ENCODE data around the gene POLRMT. TPM values are rescaled to one million over a fixed set of nuclear protein-coding genes. Genes with fewer than 3 reads are reported as not detected.

The POLRMT gene
- total RNA-seq, 1 donor from 2014 or later: 45.3 TPM

DNA sequence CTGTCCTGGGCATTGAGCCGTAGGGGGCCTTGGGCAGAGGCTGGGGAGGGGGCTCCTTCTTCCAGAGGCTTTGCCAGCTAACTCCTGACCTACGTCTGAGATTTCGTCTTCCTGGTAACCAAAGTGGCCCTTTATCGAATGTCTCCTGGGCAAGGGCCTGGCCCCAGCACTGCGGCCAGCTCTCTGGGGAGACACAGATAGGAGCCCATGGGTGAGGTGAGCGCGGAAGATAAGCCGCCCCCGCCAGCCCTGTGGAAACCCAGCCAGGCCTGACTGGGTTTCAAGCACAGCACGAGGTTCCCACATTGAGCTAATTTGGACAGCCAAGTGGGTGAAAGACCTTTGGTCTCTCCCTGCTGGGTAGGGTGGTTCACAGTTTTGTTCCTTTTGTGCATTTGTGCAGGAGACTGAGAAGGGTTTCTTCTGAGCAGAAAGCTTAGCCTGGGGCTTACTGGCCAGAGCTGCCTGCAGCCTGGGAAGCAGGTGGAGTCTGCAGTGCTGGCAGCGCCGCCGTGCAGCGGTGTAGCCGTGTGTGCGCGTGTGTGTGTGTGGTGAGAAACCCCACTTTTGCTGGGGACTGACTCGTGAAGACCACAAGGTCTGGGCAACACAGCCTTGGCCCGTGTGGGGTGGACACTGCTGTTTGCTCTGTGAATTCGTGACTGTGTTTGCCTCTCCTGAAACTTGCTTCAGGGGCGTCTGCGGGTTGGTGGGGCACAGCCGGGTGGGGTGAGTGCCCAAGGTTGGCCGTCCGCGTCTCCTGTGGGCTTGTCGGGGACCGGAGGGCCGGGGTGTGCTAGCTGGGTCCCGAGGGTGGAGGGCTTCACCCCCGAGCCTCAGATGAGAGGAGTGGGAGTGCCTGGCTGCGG, 58.4 kb downstream of the POLRMT start:
- H3K27me3 Mint-ChIP-seq (ENCODE audit: low read depth, unreplicated experiment): no peaks in the 10 kb centered on the region
- H3K4me3 Mint-ChIP-seq (ENCODE audit: unreplicated experiment): peak overlapping the region; percentile 91
- FAIRE-seq (no peak), DNase-seq (ENCODE audit: low read depth) (peak; percentile 58)
- peaks cover 21% of the 10 kb centered on the region for H3K4me1 Mint-ChIP-seq (ENCODE audit: low read depth, unreplicated experiment)
- no peak overlapping the region for H2AFZ ChIP-seq (ENCODE audit: low read depth, low read length)
- H3K9ac ChIP-seq (ENCODE audit: low read length): peak overlapping the region; percentile 57
- peaks cover 73% of the 10 kb centered on the region for H3K79me2 ChIP-seq (ENCODE audit: insufficient read depth, low read length)
- no peaks in the 10 kb centered on the region for H3K36me3 Mint-ChIP-seq (ENCODE audit: low read depth, unreplicated experiment)
- H3K36me3 ChIP-seq (ENCODE audit: insufficient read depth, low read length): no peaks in the 10 kb centered on the region
- H3K27me3 ChIP-seq (ENCODE audit: insufficient read depth, low read length): no peaks in the 10 kb centered on the region
- H3K4me1 ChIP-seq (ENCODE audit: insufficient read depth, low read length): peaks cover 43% of the 10 kb centered on the region
- peak overlapping the region; percentile 92 for H3K4me2 ChIP-seq (ENCODE audit: low read length)
- peak overlapping the region; percentile 7 for H3K27ac Mint-ChIP-seq (ENCODE audit: unreplicated experiment)
- TF ChIP-seq, protein P1, sequence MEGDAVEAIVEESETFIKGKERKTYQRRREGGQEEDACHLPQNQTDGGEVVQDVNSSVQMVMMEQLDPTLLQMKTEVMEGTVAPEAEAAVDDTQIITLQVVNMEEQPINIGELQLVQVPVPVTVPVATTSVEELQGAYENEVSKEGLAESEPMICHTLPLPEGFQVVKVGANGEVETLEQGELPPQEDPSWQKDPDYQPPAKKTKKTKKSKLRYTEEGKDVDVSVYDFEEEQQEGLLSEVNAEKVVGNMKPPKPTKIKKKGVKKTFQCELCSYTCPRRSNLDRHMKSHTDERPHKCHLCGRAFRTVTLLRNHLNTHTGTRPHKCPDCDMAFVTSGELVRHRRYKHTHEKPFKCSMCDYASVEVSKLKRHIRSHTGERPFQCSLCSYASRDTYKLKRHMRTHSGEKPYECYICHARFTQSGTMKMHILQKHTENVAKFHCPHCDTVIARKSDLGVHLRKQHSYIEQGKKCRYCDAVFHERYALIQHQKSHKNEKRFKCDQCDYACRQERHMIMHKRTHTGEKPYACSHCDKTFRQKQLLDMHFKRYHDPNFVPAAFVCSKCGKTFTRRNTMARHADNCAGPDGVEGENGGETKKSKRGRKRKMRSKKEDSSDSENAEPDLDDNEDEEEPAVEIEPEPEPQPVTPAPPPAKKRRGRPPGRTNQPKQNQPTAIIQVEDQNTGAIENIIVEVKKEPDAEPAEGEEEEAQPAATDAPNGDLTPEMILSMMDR (IDR thresholded peaks at IDR 0.05; ENCODE audit: insufficient read depth, low read depth, low read length): no peak
- TF ChIP-seq EZH2 (IDR thresholded peaks at IDR 0.05; ENCODE audit: insufficient read depth, low read length): no peak
- no peaks in the 10 kb centered on the region for H3K9me3 ChIP-seq (ENCODE audit: insufficient read depth, low read depth, low read length)
- peak overlapping the region; percentile 30 for H3K4me3 ChIP-seq (ENCODE audit: insufficient read depth, low read depth, low read length)
- H3K9me3 Mint-ChIP-seq (ENCODE audit: unreplicated experiment): peaks cover 2% of the 10 kb centered on the region
- no peak overlapping the region for H3K27ac ChIP-seq (ENCODE audit: low read depth, low read length)
- peaks cover 67% of the 10 kb centered on the region for H4K20me1 ChIP-seq (ENCODE audit: insufficient read depth, low read length)

DNA sequence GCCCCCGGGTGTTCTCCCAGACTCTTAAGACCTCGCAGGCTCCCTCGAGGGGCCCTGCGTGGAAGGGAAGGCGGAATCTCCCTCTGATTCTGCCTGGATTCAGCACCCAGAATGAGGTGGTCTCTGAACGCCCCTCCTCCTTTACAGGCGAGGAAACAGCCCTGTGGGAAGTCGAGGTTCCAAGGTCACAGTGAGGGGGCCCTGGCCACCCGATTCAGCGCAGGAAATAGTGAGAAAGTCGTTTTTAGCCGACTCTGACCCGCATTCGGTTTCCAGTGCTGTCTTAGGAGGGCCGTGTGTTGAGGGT, 59.9 kb downstream of the POLRMT start:
- Histone ChIP-seq H3K36me3 (ENCODE audit: insufficient read depth, low read length) (no peaks in the 10 kb centered on the region), H4K20me1 (ENCODE audit: insufficient read depth, low read length) (peaks cover 54% of the 10 kb centered on the region), H3K9ac (ENCODE audit: low read length) (peak overlapping the region; percentile 97), H3K4me1 (ENCODE audit: insufficient read depth, low read length) (peaks cover 43% of the 10 kb centered on the region), H3K4me2 (ENCODE audit: low read length) (peak overlapping the region; percentile 92), H3K9me3 (ENCODE audit: insufficient read depth, low read depth, low read length) (no peaks in the 10 kb centered on the region), H2AFZ (ENCODE audit: low read depth, low read length) (no peak overlapping the region), H3K79me2 (ENCODE audit: insufficient read depth, low read length) (peaks cover 60% of the 10 kb centered on the region), H3K27ac (ENCODE audit: low read depth, low read length) (peak overlapping the region; percentile 83), H3K4me3 (ENCODE audit: insufficient read depth, low read depth, low read length) (peak overlapping the region; percentile 89), H3K27me3 (ENCODE audit: insufficient read depth, low read length) (no peaks in the 10 kb centered on the region)
- FAIRE-seq (no peak), DNase-seq (ENCODE audit: low read depth) (no peak)
- H3K4me3 Mint-ChIP-seq (ENCODE audit: unreplicated experiment): peak overlapping the region; percentile 91
- no peak for TF ChIP-seq EZH2 (IDR thresholded peaks at IDR 0.05; ENCODE audit: insufficient read depth, low read length)
- TF ChIP-seq, protein P1 (IDR thresholded peaks at IDR 0.05; ENCODE audit: insufficient read depth, low read depth, low read length): no peak
- peak overlapping the region; percentile 85 for H3K27ac Mint-ChIP-seq (ENCODE audit: unreplicated experiment)
- H3K4me1 Mint-ChIP-seq (ENCODE audit: low read depth, unreplicated experiment): peaks cover 21% of the 10 kb centered on the region
- no peaks in the 10 kb centered on the region for H3K36me3 Mint-ChIP-seq (ENCODE audit: low read depth, unreplicated experiment)
- peaks cover 3% of the 10 kb centered on the region for H3K9me3 Mint-ChIP-seq (ENCODE audit: unreplicated experiment)
- no peaks in the 10 kb centered on the region for H3K27me3 Mint-ChIP-seq (ENCODE audit: low read depth, unreplicated experiment)

Data from astrocyte (in vitro differentiated cells and primary cell).